Naive thymus-derived CD8-positive, alpha-beta T cell (primary cell): Measurements from ENCODE around the gene HNF4A. TPM values are rescaled to one million over a fixed set of nuclear protein-coding genes. Genes with fewer than 3 reads are reported as not detected.
"Not testable (repeated sequence)": the region's sequence is repeated elsewhere in the genome, so short reads cannot be mapped to it uniquely, and the experiment has no call there.

ENCODE experiments used
- ATAC-seq, 2 donors: fragments of 150-1000 bp; cut with Tn5 transposase in 1 of 2; sonication (Bioruptor Pico), chemical (Tn5 transposase) in 1 of 2; 1 replicate in 1 of 2; 2 replicates in 1 of 2; pipeline ENCODE4 v1.10.0; 2021; ENCODE audit warnings: mild to moderate bottlenecking in 2 of 2, moderate library complexity in 2 of 2
- POLR2A ChIA-PET: fragments of 350-600 bp; sonication (Branson Sonifier 250); formaldehyde crosslinking; loops from one replicate; lab custom pipeline; 2021; ENCODE audit warnings: antibody characterized with exemption; lab: Charles Lee
- DNase-seq, 10 donors: peaks; one replicate each; pipeline versions ENCODE4 v3.0.0 to v3.0.0-alpha.2; 2020 to 2022
- H3K27ac Mint-ChIP-seq, 10 donors: one replicate each; pipeline ENCODE4 v1.8.0; 2020 to 2022; ENCODE audit warnings: mild to moderate bottlenecking in 10 of 10, mixed read lengths in 10 of 10, moderate library complexity in 4 of 10, inconsistent platforms in 1 of 10
- H3K27me3 Mint-ChIP-seq, 5 donors: one replicate each; pipeline ENCODE4 v1.8.0; 2021 to 2022; ENCODE audit warnings: mixed read lengths in 5 of 5
- H3K36me3 Mint-ChIP-seq, 3 donors: one replicate each; pipeline ENCODE4 v1.8.0; 2020 to 2022; ENCODE audit warnings: mixed read lengths in 3 of 3, mild to moderate bottlenecking in 2 of 3, inconsistent platforms in 1 of 3
- H3K4me1 Mint-ChIP-seq, 4 donors: one replicate each; pipeline ENCODE4 v1.8.0; 2021 to 2022; ENCODE audit warnings: mixed read lengths in 4 of 4
- H3K4me3 Mint-ChIP-seq, 10 donors: one replicate each; pipeline ENCODE4 v1.8.0; 2020 to 2022; ENCODE audit warnings: mild to moderate bottlenecking in 10 of 10, mixed read lengths in 10 of 10, moderate library complexity in 6 of 10, inconsistent platforms in 1 of 10
- H3K9me3 Mint-ChIP-seq, 9 donors: one replicate each; pipeline ENCODE4 v1.8.0; 2020 to 2022; ENCODE audit warnings: mixed read lengths in 9 of 9, mild to moderate bottlenecking in 3 of 9, inconsistent platforms in 1 of 9, moderate library complexity in 1 of 9
- polyA plus RNA-seq, 3 donors: library from polyadenylated mRNA; unstranded; fragments of 300-500 nt; fragmentation: Illumina TruSeq; gene quantifications; one replicate each; pipeline ENCODE4 v1.2.3, GENCODE V29; 2021
- total RNA-seq, 8 experiments: library from RNA in 2 of 8; stranded (reverse) in 2 of 8; gene quantifications; one replicate each; pipeline ENCODE4 v1.2.3 and lab custom pipeline; 2021 to 2026

Gene HNF4A
- not detected for total RNA-seq
- polyA plus RNA-seq: not detected
- total RNA-seq (lab: John Stamatoyannopoulos, UW): 0 reads per million in 6 experiments

- POLR2A ChIA-PET: no interaction called here
- DNase-seq (no peak), ATAC-seq (no peak)
- peaks cover 0 to 4% (median under 1%) of the 10 kb centered on the region in 4 donors for H3K4me1 Mint-ChIP-seq
- no peak within 1 kb of the TSS for H3K27ac Mint-ChIP-seq
- no peaks in the 10 kb centered on the region for H3K36me3 Mint-ChIP-seq
- H3K9me3 Mint-ChIP-seq: no peaks in the 10 kb centered on the region
- peaks cover 3 to 18% (median 10%) of the 10 kb centered on the region in 5 donors for H3K27me3 Mint-ChIP-seq
- no peak within 1 kb of the TSS for H3K4me3 Mint-ChIP-seq
Measured at GRCh38 chr20:44355498-44356352, at the start of gene HNF4A. HNF4A (plus strand) TSS chr20:44355699; CDS start chr20:44355805, 106 bp downstream.

GRCh38 chr20:44306927-44307326 is 48.6 kb upstream of the HNF4A start:
- H3K9me3 Mint-ChIP-seq: no peaks in the 10 kb centered on the region
- H3K27me3 Mint-ChIP-seq: peaks cover 0 to 4% (median 0%) of the 10 kb centered on the region in 5 donors
- ATAC-seq (no peak), DNase-seq (no peak)
- peaks cover 31 to 53% (median 35%) of the 10 kb centered on the region in 4 donors for H3K4me1 Mint-ChIP-seq
- POLR2A ChIA-PET: no interaction called here
- peak overlapping the region in 2 of 10 donors; percentile 14 to 86 for H3K27ac Mint-ChIP-seq
- H3K4me3 Mint-ChIP-seq: peak overlapping the region in 1 of 10 donors; percentile 66
- H3K36me3 Mint-ChIP-seq: peaks cover 0 to 20% (median 10%) of the 10 kb centered on the region in 3 donors

DNA sequence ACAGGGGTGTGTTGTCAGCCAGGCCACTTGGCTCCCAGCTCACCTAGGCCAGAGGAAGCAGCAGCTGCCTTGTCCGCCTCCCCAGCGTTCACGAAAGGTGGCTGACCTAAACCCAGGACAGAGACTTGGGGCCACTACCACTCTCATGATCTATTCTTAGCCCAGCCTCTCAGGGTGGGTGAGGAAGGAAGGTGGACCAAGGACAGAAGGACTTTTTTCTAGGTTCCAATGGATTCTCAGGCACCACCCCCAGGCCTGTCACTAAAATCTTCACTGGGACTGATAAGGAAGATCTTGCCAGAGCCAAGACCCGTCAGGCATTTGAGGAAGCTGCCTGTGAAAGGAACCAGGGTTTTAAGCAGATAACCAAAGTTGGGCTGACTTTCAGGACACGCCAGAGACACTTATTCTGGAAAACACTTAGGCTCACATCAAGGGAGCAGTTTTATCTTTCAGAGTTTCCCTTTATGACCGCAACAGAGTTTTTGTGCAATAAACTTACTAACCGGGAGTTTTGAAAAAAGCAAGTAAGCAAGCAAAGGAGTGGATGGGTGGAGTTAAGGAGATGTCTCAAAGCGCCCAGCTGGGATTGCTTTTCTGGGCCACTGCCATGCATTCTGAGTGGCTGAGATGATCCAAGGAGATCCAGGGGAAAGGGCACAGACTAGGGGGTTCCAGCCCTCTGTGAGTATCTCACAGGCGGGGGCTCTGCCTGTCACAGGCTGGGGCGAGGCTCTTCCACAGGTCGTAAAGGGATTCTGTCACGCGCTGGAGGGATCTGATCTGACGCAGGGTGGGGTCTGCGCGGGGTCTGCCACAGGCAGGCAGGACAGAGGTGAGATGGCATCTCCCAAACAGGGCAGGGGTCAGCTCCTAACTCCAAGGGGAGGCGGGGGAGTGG is 45.5 kb upstream of the HNF4A start:
- peaks cover 25 to 38% (median 29%) of the 10 kb centered on the region in 4 donors for H3K4me1 Mint-ChIP-seq
- H3K27me3 Mint-ChIP-seq: peaks cover 0 to 4% (median 0%) of the 10 kb centered on the region in 5 donors
- DNase-seq (peak in 3 of 10 donors; percentile 1 to 4 (median 1)), ATAC-seq (no peak)
- peak overlapping the region; percentile 86 to 99 (median 94) for H3K27ac Mint-ChIP-seq
- H3K9me3 Mint-ChIP-seq: no peaks in the 10 kb centered on the region
- H3K4me3 Mint-ChIP-seq: peak overlapping the region; percentile 87 to 98 (median 94)
- POLR2A ChIA-PET: interaction anchor here (1.0 to 7.2 kb wide), 5 partner anchors 13 to 852 kb away, joined by 3 to 145 read pairs (median 7); partner anchors contain the start of genes OSER1 and SRSF6
- peaks cover 0 to 13% (median 7%) of the 10 kb centered on the region in 3 donors for H3K36me3 Mint-ChIP-seq

GRCh38 chr20:44310664-44311639 is 44.5 kb upstream of the HNF4A start, which contains the start of gene FITM2:
FITM2 (minus strand) TSS chr20:44311202; CDS start chr20:44311148, 54 bp downstream.
- no peaks in the 10 kb centered on the region for H3K9me3 Mint-ChIP-seq
- peaks cover 22 to 37% (median 29%) of the 10 kb centered on the region in 4 donors for H3K4me1 Mint-ChIP-seq
- H3K27me3 Mint-ChIP-seq: peaks cover 0 to 4% (median 0%) of the 10 kb centered on the region in 5 donors
- POLR2A ChIA-PET: interaction anchor here (0.7 to 7.2 kb wide), 7 partner anchors 12 to 853 kb away, joined by 3 to 145 read pairs (median 6); partner anchors contain the start of genes OSER1, SRSF6 and TTPAL
- H3K27ac Mint-ChIP-seq: peak within 1 kb of the TSS; percentile 86 to 99 (median 94)
- peak within 1 kb of the TSS; percentile 87 to 98 (median 94) for H3K4me3 Mint-ChIP-seq
- peak; percentile 97 to 100 (median 98) for DNase-seq
- H3K36me3 Mint-ChIP-seq: peaks cover 0 to 8% (median 4%) of the 10 kb centered on the region in 3 donors
- ATAC-seq: peak; percentile 93 to 94

DNA sequence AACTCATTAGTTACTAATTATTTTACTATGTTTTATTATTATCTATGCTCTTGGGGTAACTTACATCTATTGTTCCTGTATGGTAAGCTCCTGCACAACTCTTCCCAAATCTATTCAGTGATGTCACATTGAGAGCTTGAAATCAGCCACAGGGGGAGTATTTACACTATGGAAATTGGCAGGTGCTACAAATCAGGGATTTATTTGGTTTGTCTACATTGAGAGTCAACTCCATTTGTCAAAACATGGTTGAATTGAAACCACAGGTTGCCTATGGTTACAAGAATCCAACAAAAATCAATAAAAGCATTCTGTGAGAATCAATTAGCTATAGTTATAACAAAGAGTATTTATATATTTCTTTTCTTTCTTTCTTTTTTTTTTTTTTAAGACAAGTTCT is 40.6 kb upstream of the HNF4A start:
- DNase-seq (no peak), ATAC-seq (no peak)
- no peak overlapping the region for H3K4me3 Mint-ChIP-seq
- H3K36me3 Mint-ChIP-seq: peaks cover 0 to 2% (median 0%) of the 10 kb centered on the region in 3 donors
- no peaks in the 10 kb centered on the region for H3K9me3 Mint-ChIP-seq
- H3K27me3 Mint-ChIP-seq: peaks cover 0 to 8% (median 0%) of the 10 kb centered on the region in 5 donors
- peaks cover 10 to 15% (median 14%) of the 10 kb centered on the region in 4 donors for H3K4me1 Mint-ChIP-seq
- H3K27ac Mint-ChIP-seq: no peak overlapping the region
- POLR2A ChIA-PET: interaction anchor here (0.6 to 7.2 kb wide), 2 partner anchors 82 to 99 kb away, joined by 3 to 145 read pairs; no protein-coding TSS in a partner anchor

DNA sequence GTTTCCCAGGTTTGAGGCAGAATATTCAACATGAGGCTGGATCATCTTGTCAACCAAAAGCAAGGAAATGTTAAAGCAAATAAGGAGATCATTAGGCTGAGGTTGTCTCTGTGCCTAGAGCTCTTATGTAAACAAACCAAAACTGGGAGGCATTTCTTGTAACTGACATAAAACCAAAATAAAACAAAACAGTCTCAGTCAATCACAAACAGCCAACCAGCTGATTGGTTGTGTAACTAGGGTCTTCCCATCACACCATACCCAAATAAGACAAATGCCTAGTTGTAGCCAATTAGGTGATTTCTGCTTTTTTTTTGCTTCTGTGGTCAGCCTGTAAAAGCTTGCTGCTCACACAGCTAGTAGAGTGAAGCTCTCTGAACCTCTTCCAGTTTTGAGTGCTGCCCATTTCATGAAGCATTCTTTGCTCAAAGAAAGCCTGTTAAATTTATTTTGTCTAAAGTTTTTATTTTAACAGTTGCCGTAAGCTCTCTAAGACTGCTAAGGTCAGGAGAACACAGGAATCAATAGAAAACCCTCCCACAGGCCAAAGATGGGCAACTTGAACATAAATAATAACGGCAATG is 35.6 kb upstream of the HNF4A start:
- POLR2A ChIA-PET: no interaction called here
- DNase-seq: no peak
- H3K9me3 Mint-ChIP-seq: no peaks in the 10 kb centered on the region

GRCh38 chr20:44324343-44324742 is 31.2 kb upstream of the HNF4A start:
- Mint-ChIP-seq H3K4me1 (peaks cover 0 to 6% (median 5%) of the 10 kb centered on the region in 4 donors), H3K9me3 (no peaks in the 10 kb centered on the region), H3K27me3 (peaks cover 0 to 10% (median 0%) of the 10 kb centered on the region in 5 donors), H3K36me3 (no peaks in the 10 kb centered on the region), H3K27ac (peak overlapping the region in 1 of 10 donors; percentile 46), H3K4me3 (no peak overlapping the region)
- POLR2A ChIA-PET: no interaction called here
- DNase-seq (no peak), ATAC-seq (no peak)

More for the DNA sequence above, 35.6 kb upstream of the HNF4A start:
- no peak for ATAC-seq
- Mint-ChIP-seq H3K4me3 (no peak overlapping the region), H3K36me3 (no peaks in the 10 kb centered on the region), H3K27me3 (peaks cover 0 to 5% (median 2%) of the 10 kb centered on the region in 5 donors), H3K4me1 (no peaks in the 10 kb centered on the region), H3K27ac (no peak overlapping the region)

DNA sequence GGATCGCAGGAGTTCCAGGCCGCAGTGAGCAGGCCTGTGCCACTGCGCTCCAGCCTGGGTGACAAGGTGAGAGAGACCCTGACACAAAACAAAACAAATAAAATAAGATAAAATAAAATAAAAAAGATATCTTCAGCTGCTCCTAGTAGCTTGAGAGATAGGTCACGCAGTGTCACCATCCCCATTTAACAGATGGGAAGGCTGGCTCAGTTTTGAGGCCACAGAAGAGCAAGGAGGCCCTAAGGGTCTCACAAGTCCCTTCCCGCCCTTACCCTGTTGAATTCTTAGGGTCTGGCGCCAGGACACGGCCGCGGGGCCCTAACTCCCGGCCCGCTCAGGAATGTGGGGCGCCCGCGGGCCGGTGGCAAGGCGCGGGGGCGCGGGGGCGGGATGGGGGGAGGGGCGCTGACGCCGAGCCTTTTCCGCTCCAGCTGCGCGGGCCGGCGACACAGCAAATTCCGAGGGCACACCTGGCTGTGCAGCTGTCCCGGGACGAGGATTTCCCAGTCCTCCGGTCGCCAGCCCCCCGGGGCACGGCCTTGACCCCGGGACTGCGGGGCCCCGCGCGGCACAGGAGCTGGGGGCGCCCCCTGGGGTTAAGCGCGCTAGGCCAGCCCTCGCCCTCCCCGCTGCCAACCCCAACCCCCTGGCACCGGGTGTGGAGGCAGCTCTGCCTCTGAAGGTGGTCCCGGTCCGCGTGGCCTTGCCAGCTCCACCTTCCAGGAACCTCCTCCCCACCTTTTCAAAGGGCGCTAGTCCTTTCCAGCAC is 28.9 kb upstream of the HNF4A start:
- peak; percentile 79 to 93 for ATAC-seq
- peak overlapping the region in 1 of 10 donors; percentile 68 for H3K27ac Mint-ChIP-seq
- H3K4me1 Mint-ChIP-seq: peaks cover 0 to 6% (median 5%) of the 10 kb centered on the region in 4 donors
- peak in 6 of 10 donors; percentile 15 to 32 (median 20) for DNase-seq
- POLR2A ChIA-PET: interaction anchor here (1.7 kb wide), 1 partner anchor 108 kb away, joined by 4 read pairs; no protein-coding TSS in a partner anchor
- H3K36me3 Mint-ChIP-seq: no peaks in the 10 kb centered on the region
- no peaks in the 10 kb centered on the region for H3K9me3 Mint-ChIP-seq
- H3K4me3 Mint-ChIP-seq: peak overlapping the region; percentile 45 to 83 (median 68)
- peaks cover 0 to 12% (median 0%) of the 10 kb centered on the region in 5 donors for H3K27me3 Mint-ChIP-seq

DNA sequence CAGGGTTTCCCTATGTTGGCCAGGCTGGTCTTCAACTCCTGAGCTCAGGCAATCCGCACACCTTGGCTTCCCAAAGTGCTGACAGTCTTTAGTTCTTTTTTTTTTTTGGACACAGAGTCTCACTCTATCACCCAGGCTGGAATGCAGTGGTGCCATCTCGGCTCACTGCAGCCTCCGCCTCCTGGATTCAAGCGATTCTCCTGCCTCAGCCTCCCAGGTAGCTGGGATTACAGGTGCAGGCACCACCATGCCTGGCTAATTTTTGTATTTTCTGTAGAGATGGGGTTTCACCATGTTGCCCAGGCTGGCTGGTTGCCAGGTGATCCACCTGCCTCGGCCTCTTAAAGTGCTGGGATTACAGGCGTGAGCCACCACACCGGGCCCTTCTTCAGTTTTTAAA is 27.8 kb upstream of the HNF4A start:
- ATAC-seq, H3K36me3 Mint-ChIP-seq, H3K4me1 Mint-ChIP-seq, DNase-seq, POLR2A ChIA-PET, H3K9me3 Mint-ChIP-seq: not testable (repeated sequence)
- peak overlapping the region in 1 of 10 donors; percentile 94 for H3K27ac Mint-ChIP-seq
- peaks cover 0 to 14% (median 0%) of the 10 kb centered on the region in 5 donors for H3K27me3 Mint-ChIP-seq
- peak overlapping the region in 7 of 10 donors; percentile 10 to 82 (median 67) for H3K4me3 Mint-ChIP-seq

GRCh38 chr20:44328428-44328827 is 27.1 kb upstream of the HNF4A start:
- Mint-ChIP-seq H3K36me3 (no peaks in the 10 kb centered on the region), H3K4me1 (peaks cover 0 to 6% (median 5%) of the 10 kb centered on the region in 4 donors), H3K4me3 (peak overlapping the region in 7 of 10 donors; percentile 20 to 76 (median 40)), H3K27ac (peak overlapping the region in 1 of 10 donors; percentile 67), H3K9me3 (no peaks in the 10 kb centered on the region), H3K27me3 (peaks cover 0 to 14% (median 2%) of the 10 kb centered on the region in 5 donors)
- POLR2A ChIA-PET: no interaction called here
- DNase-seq (no peak), ATAC-seq (no peak)
